Measurements from ENCODE around the gene SERPINE2. TPM values are rescaled to one million over a fixed set of nuclear protein-coding genes. Genes with fewer than 3 reads are reported as not detected.

Gene SERPINE2
- total RNA-seq, 1 donor = 1,159 TPM

GRCh38 chr2:224063298-224063648 lies 24.2 kb upstream of the SERPINE2 start:
- no peak overlapping the region for H3K4me3 ChIP-seq (ENCODE audit: low read depth, low read length)
- no peak for TF ChIP-seq CTCF (IDR thresholded peaks at IDR 0.05; ENCODE audit: insufficient read depth, low read length)
- DNase-seq (ENCODE audit: low read depth) = no peak

- no peak overlapping the region for H3K4me3 ChIP-seq (ENCODE audit: low read depth, low read length)
- no peak for DNase-seq (ENCODE audit: low read depth)
- no peak for TF ChIP-seq CTCF (IDR thresholded peaks at IDR 0.05; ENCODE audit: insufficient read depth, low read length)
These were observed 23.6 kb upstream of the SERPINE2 start for GRCh38 chr2:224062481-224063297.

GRCh38 chr2:224060783-224061482 lies 21.8 kb upstream of the SERPINE2 start:
- H3K4me3 ChIP-seq (ENCODE audit: low read depth, low read length) = no peak overlapping the region
- TF ChIP-seq CTCF (IDR thresholded peaks at IDR 0.05; ENCODE audit: insufficient read depth, low read length) = no peak
- no peak for DNase-seq (ENCODE audit: low read depth)

GRCh38 chr2:224059178-224059577 lies 20.1 kb upstream of the SERPINE2 start:
- TF ChIP-seq CTCF (IDR thresholded peaks at IDR 0.05; ENCODE audit: insufficient read depth, low read length) = no peak
- no peak for DNase-seq (ENCODE audit: low read depth)
- no peak overlapping the region for H3K4me3 ChIP-seq (ENCODE audit: low read depth, low read length)

- H3K4me3 ChIP-seq (ENCODE audit: low read depth, low read length) = no peak overlapping the region
- TF ChIP-seq CTCF (IDR thresholded peaks at IDR 0.05; ENCODE audit: insufficient read depth, low read length) = no peak
- DNase-seq (ENCODE audit: low read depth) = no peak
These were observed 19.1 kb upstream of the SERPINE2 start for GRCh38 chr2:224058048-224058775.

GRCh38 chr2:224056889-224057288 lies 17.8 kb upstream of the SERPINE2 start:
- H3K4me3 ChIP-seq (ENCODE audit: low read depth, low read length) = no peak overlapping the region
- no peak for DNase-seq (ENCODE audit: low read depth)
- no peak for TF ChIP-seq CTCF (IDR thresholded peaks at IDR 0.05; ENCODE audit: insufficient read depth, low read length)

All from fibroblast of the aortic adventitia (primary cell).